Measurements from ENCODE around the gene PCLAF. TPM values are rescaled to one million over a fixed set of nuclear protein-coding genes. Genes with fewer than 3 reads are reported as not detected.
"Not testable (repeated sequence)": the region's sequence is repeated elsewhere in the genome, so short reads cannot be mapped to it uniquely, and the experiment has no call there.

Gene PCLAF
- total and polyA plus RNA-seq, 9 donors = 0.37 to 2.2 (median 1.3) TPM; not detected in 4

GRCh38 chr15:64333986-64334929 lies 47.0 kb downstream of the PCLAF start:
- no peak overlapping the region for H3K4me3 ChIP-seq
- DNase-seq = no peak
- H3K36me3 ChIP-seq = no peaks in the 10 kb centered on the region
- H3K9me3 ChIP-seq = no peaks in the 10 kb centered on the region
- H3K27me3 ChIP-seq = no peaks in the 10 kb centered on the region
- intact Hi-C loops (cut with DNase I) = no loop called here
- H3K27ac ChIP-seq = no peak overlapping the region
- 80 to 82% (median 80%) methylated on average over 9 of the region's 9 CpGs for WGBS, 3 donors
- H3K4me1 ChIP-seq (ENCODE audit: insufficient read depth) = no peaks in the 10 kb centered on the region
- TF ChIP-seq POLR2A (IDR thresholded peaks at IDR 0.05) (no peak), EP300 (IDR thresholded peaks at IDR 0.05) (no peak)
- TF ChIP-seq, protein P1, sequence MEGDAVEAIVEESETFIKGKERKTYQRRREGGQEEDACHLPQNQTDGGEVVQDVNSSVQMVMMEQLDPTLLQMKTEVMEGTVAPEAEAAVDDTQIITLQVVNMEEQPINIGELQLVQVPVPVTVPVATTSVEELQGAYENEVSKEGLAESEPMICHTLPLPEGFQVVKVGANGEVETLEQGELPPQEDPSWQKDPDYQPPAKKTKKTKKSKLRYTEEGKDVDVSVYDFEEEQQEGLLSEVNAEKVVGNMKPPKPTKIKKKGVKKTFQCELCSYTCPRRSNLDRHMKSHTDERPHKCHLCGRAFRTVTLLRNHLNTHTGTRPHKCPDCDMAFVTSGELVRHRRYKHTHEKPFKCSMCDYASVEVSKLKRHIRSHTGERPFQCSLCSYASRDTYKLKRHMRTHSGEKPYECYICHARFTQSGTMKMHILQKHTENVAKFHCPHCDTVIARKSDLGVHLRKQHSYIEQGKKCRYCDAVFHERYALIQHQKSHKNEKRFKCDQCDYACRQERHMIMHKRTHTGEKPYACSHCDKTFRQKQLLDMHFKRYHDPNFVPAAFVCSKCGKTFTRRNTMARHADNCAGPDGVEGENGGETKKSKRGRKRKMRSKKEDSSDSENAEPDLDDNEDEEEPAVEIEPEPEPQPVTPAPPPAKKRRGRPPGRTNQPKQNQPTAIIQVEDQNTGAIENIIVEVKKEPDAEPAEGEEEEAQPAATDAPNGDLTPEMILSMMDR (IDR thresholded peaks at IDR 0.05) = no peak

DNA sequence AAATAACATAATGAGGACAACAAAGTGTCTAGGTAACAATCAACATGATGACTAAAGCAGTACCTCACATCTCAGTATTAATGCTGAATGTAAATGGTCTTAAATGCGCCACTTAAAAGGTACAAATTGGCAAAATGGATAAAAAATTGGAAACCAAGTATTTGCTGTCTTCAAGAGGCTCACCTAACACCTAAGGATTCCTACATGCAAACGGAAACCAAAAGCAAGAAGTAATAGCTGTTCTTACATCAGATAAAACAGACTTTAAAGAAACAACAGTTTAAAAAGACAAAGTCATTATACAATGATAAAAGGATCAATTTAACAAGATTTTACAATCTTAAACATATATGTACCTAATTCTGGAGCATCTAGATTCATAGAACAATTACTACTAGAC lies 47.7 kb downstream of the PCLAF start:
- intact Hi-C loops (cut with DNase I) = no loop called here
- Histone ChIP-seq H3K27ac (no peak overlapping the region), H3K36me3 (no peaks in the 10 kb centered on the region), H3K4me1 (ENCODE audit: insufficient read depth) (no peaks in the 10 kb centered on the region), H3K9me3 (no peaks in the 10 kb centered on the region), H3K27me3 (no peaks in the 10 kb centered on the region), H3K4me3 (no peak overlapping the region)
- TF ChIP-seq POLR2A (IDR thresholded peaks at IDR 0.05) (no peak), EP300 (IDR thresholded peaks at IDR 0.05) (no peak)
- TF ChIP-seq, protein P1 (IDR thresholded peaks at IDR 0.05) = no peak
- no peak for DNase-seq
- 93 to 97% (median 94%) methylated on average over 2 of the region's 2 CpGs for WGBS, 3 donors

DNA sequence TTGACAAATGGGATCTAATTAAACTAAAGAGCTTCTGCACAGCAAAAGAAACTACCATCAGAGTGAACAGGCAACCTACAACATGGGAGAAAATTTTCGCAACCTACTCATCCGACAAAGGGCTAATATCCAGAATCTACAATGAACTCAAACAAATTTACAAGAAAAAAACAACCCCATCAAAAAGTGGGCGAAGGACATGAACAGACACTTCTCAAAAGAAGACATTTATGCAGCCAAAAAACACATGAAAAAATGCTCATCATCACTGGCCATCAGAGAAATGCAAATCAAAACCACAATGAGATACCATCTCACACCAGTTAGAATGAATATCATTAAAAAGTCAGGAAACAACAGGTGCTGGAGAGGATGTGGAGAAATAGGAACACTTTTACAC lies 49.6 kb downstream of the PCLAF start:
- H3K4me3 ChIP-seq; H3K27me3 ChIP-seq; DNase-seq; H3K27ac ChIP-seq; H3K4me1 ChIP-seq (ENCODE audit: insufficient read depth); H3K36me3 ChIP-seq; H3K9me3 ChIP-seq; intact Hi-C loops (cut with DNase I): not testable (repeated sequence)
- 63 to 92% (median 75%) methylated on average over 2 to 3 of the region's 3 CpGs for WGBS, 3 donors

DNA sequence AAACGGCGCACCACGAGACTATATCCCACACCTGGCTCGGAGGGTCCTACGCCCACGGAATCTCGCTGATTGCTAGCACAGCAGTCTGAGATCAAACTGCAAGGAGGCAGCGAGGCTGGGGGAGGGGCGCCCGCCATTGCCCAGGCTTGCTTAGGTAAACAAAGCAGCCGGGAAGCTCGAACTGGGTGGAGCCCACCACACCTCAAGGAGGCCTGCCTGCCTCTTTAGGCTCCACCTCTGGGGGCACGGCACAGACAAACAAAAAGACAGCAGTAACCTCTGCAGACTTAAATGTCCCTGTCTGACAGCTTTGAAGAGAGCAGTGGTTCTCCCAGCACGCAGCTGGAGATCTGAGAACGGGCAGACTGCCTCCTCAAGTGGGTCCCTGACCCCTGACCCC lies 54.3 kb downstream of the PCLAF start:
- intact Hi-C loops (cut with DNase I); H3K27ac ChIP-seq; H3K4me1 ChIP-seq (ENCODE audit: insufficient read depth): not testable (repeated sequence)

GRCh38 chr15:64326458-64326857 lies 54.8 kb downstream of the PCLAF start:
- H3K27me3 ChIP-seq; H3K9me3 ChIP-seq; H3K27ac ChIP-seq; H3K4me1 ChIP-seq (ENCODE audit: insufficient read depth); H3K4me3 ChIP-seq; intact Hi-C loops (cut with DNase I); DNase-seq; H3K36me3 ChIP-seq: not testable (repeated sequence)
- WGBS, 3 donors = 94 to 96% (median 94%) methylated on average over 11 to 17 of the region's 20 CpGs

More for the DNA sequence above, 54.3 kb downstream of the PCLAF start:
- H3K4me3 ChIP-seq, H3K27me3 ChIP-seq, H3K36me3 ChIP-seq, DNase-seq, H3K9me3 ChIP-seq: not testable (repeated sequence)
- WGBS, 3 donors = 53 to 80% (median 78%) methylated on average over 1 to 13 of the region's 15 CpGs

DNA sequence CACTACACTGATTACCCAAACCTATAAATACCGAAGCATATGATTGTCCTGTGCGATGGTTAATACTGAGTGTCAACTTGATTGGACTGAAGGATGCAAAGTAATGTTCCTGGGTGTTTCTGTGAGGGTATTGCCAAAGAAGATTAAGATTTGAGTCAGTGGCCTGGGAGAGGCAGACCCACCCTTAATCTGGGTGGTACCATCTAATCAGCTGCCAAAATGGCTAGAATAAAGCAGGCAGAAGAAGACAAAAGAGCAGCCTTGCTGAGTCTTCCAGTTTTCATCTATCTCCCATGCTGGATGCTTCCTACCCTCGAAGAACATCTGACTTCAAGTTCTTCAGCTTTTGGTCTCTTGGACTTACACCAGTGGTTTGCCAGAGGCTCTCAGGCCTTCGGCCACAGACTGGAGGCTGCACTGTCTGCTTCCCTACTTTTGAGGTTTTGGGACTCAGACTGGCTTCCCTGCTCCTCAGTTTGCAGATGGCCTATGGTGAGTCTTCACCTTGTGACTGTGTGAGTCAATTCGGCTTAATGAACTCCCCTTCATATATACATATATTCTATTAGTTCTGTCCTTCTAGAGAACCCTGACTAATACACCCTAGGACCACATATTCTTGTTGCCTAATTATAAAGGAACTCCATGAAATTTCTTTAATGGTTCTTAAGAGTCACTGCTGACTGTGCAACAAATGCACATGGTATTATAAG lies 56.9 kb downstream of the PCLAF start:
- no peaks in the 10 kb centered on the region for H3K36me3 ChIP-seq
- H3K27ac ChIP-seq = no peak overlapping the region
- no peaks in the 10 kb centered on the region for H3K9me3 ChIP-seq
- intact Hi-C loops (cut with DNase I) = no loop called here
- WGBS, 3 donors = 94 to 96% (median 95%) methylated on average over 5 of the region's 5 CpGs
- TF ChIP-seq, protein P1 (IDR thresholded peaks at IDR 0.05) = no peak
- TF ChIP-seq EP300 (IDR thresholded peaks at IDR 0.05) = no peak
- TF ChIP-seq POLR2A (IDR thresholded peaks at IDR 0.05) = no peak
- H3K4me1 ChIP-seq (ENCODE audit: insufficient read depth) = no peaks in the 10 kb centered on the region
- no peak for DNase-seq
- no peak overlapping the region for H3K4me3 ChIP-seq
- no peaks in the 10 kb centered on the region for H3K27me3 ChIP-seq
